K562 (cell line): ENCODE measurements around the gene AKAP13.

Experiments
- ETV6 ChIP-seq, 3 experiments: fragments of 150-350 bp in 1 of 3; sonication (generic) in 1 of 3; formaldehyde crosslinking in 1 of 3; IDR thresholded peaks; 2 replicates each; pipeline versions ENCODE4 v1.6.1 to v1.8.0; 2014 to 2022; ENCODE audit warnings: borderline replicate concordance in 2 of 3, low read depth in 2 of 3, antibody characterized with exemption in 1 of 3, low read length in 1 of 3, mild to moderate bottlenecking in 1 of 3, missing genetic modification reagents in 1 of 3
- KLF16 ChIP-seq: IDR thresholded peaks from 2 replicates; pipeline ENCODE4 v1.6.1; 2016; ENCODE audit warnings: antibody characterized with exemption
- PHF8 ChIP-seq: fragments of 200-600 bp; sonication (generic); IDR thresholded peaks from 2 replicates; pipeline ENCODE4 v1.6.1; 2012; ENCODE audit warnings: mixed run types, mild to moderate bottlenecking, inconsistent platforms, low read length, moderate library complexity, borderline replicate concordance
- POLR2AphosphoS5 ChIP-seq: IDR thresholded peaks from 2 replicates; pipeline ENCODE4 v1.6.1; 2011; ENCODE audit warnings: mild to moderate bottlenecking, low read depth, low read length, moderate library complexity; ENCODE audit not compliant: control insufficient read depth, insufficient read depth
- SAP30 ChIP-seq: fragments of 200-600 bp; sonication (generic); IDR thresholded peaks from 2 replicates; pipeline ENCODE4 v1.6.1; 2012; ENCODE audit warnings: borderline replicate concordance, low read depth, mild to moderate bottlenecking, moderate library complexity, low read length, control low read depth, inconsistent platforms; ENCODE audit not compliant: insufficient read depth, poor library complexity, severe bottlenecking
- SP1 ChIP-seq: sonication (generic); formaldehyde crosslinking; IDR thresholded peaks from 2 replicates; pipeline ENCODE4 v1.8.1; 2022; ENCODE audit warnings: mild to moderate bottlenecking, missing genetic modification reagents
- SP2 ChIP-seq: IDR thresholded peaks from 2 replicates; pipeline ENCODE4 v1.6.1; 2011; ENCODE audit warnings: mild to moderate bottlenecking, low read depth, low read length, moderate library complexity; ENCODE audit not compliant: poor library complexity, severe bottlenecking; ENCODE audit errors: extremely low read depth
- STAG1 ChIP-seq: sonication (generic); formaldehyde crosslinking; IDR thresholded peaks from 2 replicates; pipeline ENCODE4 v1.5.0; 2020; ENCODE audit warnings: missing genetic modification reagents, borderline replicate concordance
- TCF3 ChIP-seq: sonication (generic); formaldehyde crosslinking; IDR thresholded peaks from 2 replicates; pipeline ENCODE4 v1.4.0; 2020; ENCODE audit warnings: mild to moderate bottlenecking, missing genetic modification reagents
- ZKSCAN1 ChIP-seq: fragments of 150-350 bp; IDR thresholded peaks from 2 replicates; pipeline ENCODE4 v1.6.1; 2016; ENCODE audit warnings: low read depth, low read length

- TF ChIP-seq ETV6 (IDR thresholded peaks at IDR 0.05; ENCODE audit: borderline replicate concordance in 1 of 2, low read depth in 2 of 2, low read length in 1 of 2) = no peak
- TF ChIP-seq ETV6 (CRISPR knock-in tag; IDR thresholded peaks at IDR 0.05; ENCODE audit: borderline replicate concordance) = no peak
- TF ChIP-seq TCF3 (CRISPR knock-in tag) = no peak
- no peak for TF ChIP-seq KLF16
- TF ChIP-seq SP2 = no peak
- no peak for TF ChIP-seq ZKSCAN1
- TF ChIP-seq PHF8 = no peak
- TF ChIP-seq POLR2AphosphoS5 = no peak
- TF ChIP-seq SAP30 = no peak
- TF ChIP-seq SP1 = no peak
- TF ChIP-seq STAG1 (CRISPR knock-in tag) = no peak
These were observed 182.9 kb downstream of the AKAP13 start for GRCh38 chr15:85563328-85563727.
